Stimulated activated CD8-positive, alpha-beta memory T cell treated with anti-CD3 and anti-CD28 coated beads, Interleukin-4, amount 100 ng/mL, for 1 hour (primary cell): ENCODE results near the gene RPSA.
"Not testable (repeated sequence)": the region's sequence is repeated elsewhere in the genome, so short reads cannot be mapped to it uniquely, and the experiment has no call there.

Experiments
- DNase-seq, 2 donors: peaks; one replicate each; pipeline ENCODE4 v3.0.0-alpha.2; 2020; ENCODE audit warnings: low read depth in 2 of 2, low spot score in 1 of 2

RPSA gene

GRCh38 chr3:39454591-39455217 lies 48.2 kb downstream of the RPSA start:
- no peak for DNase-seq

- DNase-seq: no peak
These were observed 49.6 kb downstream of the RPSA start for GRCh38 chr3:39456159-39456558.

- no peak for DNase-seq
These were observed 50.8 kb downstream of the RPSA start for GRCh38 chr3:39457361-39457760.

DNA sequence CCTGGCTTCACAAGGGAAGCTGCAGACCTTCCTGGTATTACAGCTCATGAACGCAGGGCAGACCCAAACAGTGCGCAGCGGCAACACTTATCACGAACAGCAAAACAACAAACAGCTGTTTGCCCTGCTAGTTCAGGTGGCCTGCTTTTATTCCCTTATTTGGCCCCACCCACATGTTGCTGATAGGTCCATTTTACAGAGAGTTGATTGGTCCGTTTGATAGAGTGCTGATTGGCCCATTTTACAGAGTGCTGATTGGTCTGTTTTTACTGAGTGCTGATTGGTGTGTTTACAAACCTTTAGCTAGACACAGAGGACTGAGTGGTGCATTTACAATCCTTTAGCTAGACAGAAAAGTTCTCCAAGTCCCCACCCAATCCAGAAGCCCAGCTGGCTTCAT lies 52.1 kb downstream of the RPSA start:
- DNase-seq: not testable (repeated sequence)

DNA sequence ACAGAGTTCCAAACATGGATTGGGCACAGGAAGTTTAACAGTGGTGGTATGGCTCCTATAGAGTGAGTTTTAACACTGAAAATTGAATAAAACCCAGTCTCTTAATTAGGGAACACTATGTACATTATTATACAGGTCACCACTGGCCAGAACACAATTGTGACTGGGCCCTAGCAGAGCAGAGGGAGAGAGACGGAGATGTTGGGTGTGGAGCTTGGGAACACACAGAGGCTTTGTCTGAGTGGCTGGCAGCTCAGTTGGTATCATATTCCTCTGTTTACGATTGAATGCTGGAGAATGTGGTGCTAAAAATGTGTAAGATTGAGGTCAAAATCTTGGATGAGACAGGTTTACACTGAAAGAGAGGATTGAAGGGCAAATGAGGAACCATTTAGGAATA lies 54.2 kb downstream of the RPSA start:
- DNase-seq: no peak
